Adipocyte (in vitro differentiated cells): ENCODE data around the gene BCORL1.
A peak's percentile ranks its signal among the peaks of the same experiment; 100 is the strongest.

Experiments used
- DNase-seq: peaks from one replicate; pipeline ENCODE4 v3.0.0-alpha.2; 2015; ENCODE audit warnings: low read depth
- H3K27me3 ChIP-seq: replicated peaks from 2 replicates; pipeline ENCODE4 v1.7.0; 2013; ENCODE audit warnings: mild to moderate bottlenecking, low read length, moderate library complexity; ENCODE audit not compliant: control insufficient read depth, insufficient read depth
- H3K36me3 ChIP-seq: 2 replicates; pipeline ENCODE4 v1.7.0; 2013; ENCODE audit warnings: low read length, mild to moderate bottlenecking, moderate library complexity; ENCODE audit not compliant: control insufficient read depth, insufficient read depth, severe bottlenecking
- H3K4me1 ChIP-seq: 2 replicates; pipeline ENCODE4 v1.7.0; 2013; ENCODE audit warnings: mild to moderate bottlenecking, low read length, moderate library complexity; ENCODE audit not compliant: control insufficient read depth, insufficient read depth
- H3K4me3 ChIP-seq: 2 replicates; pipeline ENCODE4 v1.7.0; 2013; ENCODE audit warnings: mild to moderate bottlenecking, low read length, moderate library complexity
- H3K9ac ChIP-seq: 2 replicates; pipeline ENCODE4 v1.7.0; 2013; ENCODE audit warnings: mild to moderate bottlenecking, low read length, moderate library complexity
- H3K9me3 ChIP-seq: 2 replicates; pipeline ENCODE4 v1.7.0; 2013; ENCODE audit warnings: mild to moderate bottlenecking, low read length, moderate library complexity; ENCODE audit not compliant: control insufficient read depth

BCORL1 gene

GRCh38 chrX:130048686-130049222, 66.3 kb downstream of the BCORL1 start:
- no peak overlapping the region for H3K9ac ChIP-seq
- H3K9me3 ChIP-seq: no peaks in the 10 kb centered on the region
- H3K36me3 ChIP-seq: peaks cover 22% of the 10 kb centered on the region
- no peak for DNase-seq
- no peak overlapping the region for H3K4me3 ChIP-seq
- no peaks in the 10 kb centered on the region for H3K27me3 ChIP-seq
- peaks cover 15% of the 10 kb centered on the region for H3K4me1 ChIP-seq

GRCh38 chrX:130049821-130050220, 67.4 kb downstream of the BCORL1 start:
- H3K4me3 ChIP-seq: no peak overlapping the region
- H3K4me1 ChIP-seq: peaks cover 21% of the 10 kb centered on the region
- H3K9me3 ChIP-seq: no peaks in the 10 kb centered on the region
- no peaks in the 10 kb centered on the region for H3K27me3 ChIP-seq
- H3K36me3 ChIP-seq: peaks cover 22% of the 10 kb centered on the region
- no peak overlapping the region for H3K9ac ChIP-seq
- DNase-seq: no peak

GRCh38 chrX:130051176-130051845, 68.9 kb downstream of the BCORL1 start:
- no peak for DNase-seq
- Histone ChIP-seq H3K27me3 (no peaks in the 10 kb centered on the region), H3K4me1 (peaks cover 32% of the 10 kb centered on the region), H3K9ac (no peak overlapping the region), H3K36me3 (peaks cover 26% of the 10 kb centered on the region), H3K4me3 (no peak overlapping the region), H3K9me3 (no peaks in the 10 kb centered on the region)

GRCh38 chrX:130053236-130053635, 70.8 kb downstream of the BCORL1 start:
- Histone ChIP-seq H3K36me3 (peaks cover 18% of the 10 kb centered on the region), H3K4me3 (no peak overlapping the region), H3K4me1 (peaks cover 32% of the 10 kb centered on the region), H3K9ac (no peak overlapping the region), H3K27me3 (no peaks in the 10 kb centered on the region), H3K9me3 (no peaks in the 10 kb centered on the region)
- no peak for DNase-seq

GRCh38 chrX:130055103-130055502, 72.7 kb downstream of the BCORL1 start:
- Histone ChIP-seq H3K9ac (peak overlapping the region; percentile 61), H3K4me3 (no peak overlapping the region), H3K36me3 (peaks cover 18% of the 10 kb centered on the region), H3K27me3 (no peaks in the 10 kb centered on the region), H3K9me3 (no peaks in the 10 kb centered on the region), H3K4me1 (peaks cover 26% of the 10 kb centered on the region)
- peak; percentile 75 for DNase-seq

GRCh38 chrX:130055899-130056298, 73.5 kb downstream of the BCORL1 start:
- H3K4me3 ChIP-seq: no peak overlapping the region
- no peak for DNase-seq
- H3K36me3 ChIP-seq: peaks cover 18% of the 10 kb centered on the region
- H3K9me3 ChIP-seq: no peaks in the 10 kb centered on the region
- peak overlapping the region; percentile 23 for H3K9ac ChIP-seq
- no peaks in the 10 kb centered on the region for H3K27me3 ChIP-seq
- H3K4me1 ChIP-seq: peaks cover 18% of the 10 kb centered on the region

GRCh38 chrX:130057209-130057608, 74.8 kb downstream of the BCORL1 start:
- Histone ChIP-seq H3K36me3 (peaks cover 10% of the 10 kb centered on the region), H3K27me3 (peaks cover 3% of the 10 kb centered on the region), H3K4me1 (peaks cover 17% of the 10 kb centered on the region), H3K9me3 (no peaks in the 10 kb centered on the region), H3K9ac (no peak overlapping the region), H3K4me3 (no peak overlapping the region)
- DNase-seq: peak; percentile 17

- H3K36me3 ChIP-seq: peaks cover 4% of the 10 kb centered on the region
- no peak overlapping the region for H3K9ac ChIP-seq
- peaks cover 3% of the 10 kb centered on the region for H3K27me3 ChIP-seq
- no peak overlapping the region for H3K4me3 ChIP-seq
- no peak for DNase-seq
- H3K4me1 ChIP-seq: peaks cover 17% of the 10 kb centered on the region
- no peaks in the 10 kb centered on the region for H3K9me3 ChIP-seq
These were observed 76.2 kb downstream of the BCORL1 start for GRCh38 chrX:130058652-130059051.

- H3K9me3 ChIP-seq: no peaks in the 10 kb centered on the region
- H3K4me3 ChIP-seq: peak overlapping the region; percentile 68
- DNase-seq: peak; percentile 82
- peak overlapping the region; percentile 78 for H3K9ac ChIP-seq
- peaks cover 10% of the 10 kb centered on the region for H3K36me3 ChIP-seq
- H3K27me3 ChIP-seq: peaks cover 8% of the 10 kb centered on the region
- peaks cover 5% of the 10 kb centered on the region for H3K4me1 ChIP-seq
These were observed 78.0 kb downstream of the BCORL1 start for GRCh38 chrX:130060122-130061069.

GRCh38 chrX:130066975-130067615, 84.7 kb downstream of the BCORL1 start:
- H3K9ac ChIP-seq: no peak overlapping the region

More at GRCh38 chrX:130066975-130067615, 84.7 kb downstream of the BCORL1 start:
- no peak for DNase-seq
- H3K36me3 ChIP-seq: peaks cover 39% of the 10 kb centered on the region
- no peaks in the 10 kb centered on the region for H3K4me1 ChIP-seq
- H3K4me3 ChIP-seq: no peak overlapping the region
- H3K9me3 ChIP-seq: no peaks in the 10 kb centered on the region
- H3K27me3 ChIP-seq: peaks cover 5% of the 10 kb centered on the region
